ENCODE data around the gene ERICH3.

The ERICH3 gene

GRCh38 chr1:74586253-74586897 lies 87.2 kb downstream of the ERICH3 start:
- no peak for TF ChIP-seq CTCF (conservative IDR thresholded peaks at IDR 0.05; ENCODE audit: low read depth)
- no peak overlapping the region for H3K27ac ChIP-seq
- no peak for DNase-seq (ENCODE audit: low spot score)
- POLR2A ChIA-PET (ENCODE audit: low non-redundant PET), result no interaction called here
- CTCF ChIA-PET, result interaction anchor here (0.6 kb wide), 1 partner anchor 1800 kb away, joined by 6 read pairs; no protein-coding TSS in a partner anchor

DNA sequence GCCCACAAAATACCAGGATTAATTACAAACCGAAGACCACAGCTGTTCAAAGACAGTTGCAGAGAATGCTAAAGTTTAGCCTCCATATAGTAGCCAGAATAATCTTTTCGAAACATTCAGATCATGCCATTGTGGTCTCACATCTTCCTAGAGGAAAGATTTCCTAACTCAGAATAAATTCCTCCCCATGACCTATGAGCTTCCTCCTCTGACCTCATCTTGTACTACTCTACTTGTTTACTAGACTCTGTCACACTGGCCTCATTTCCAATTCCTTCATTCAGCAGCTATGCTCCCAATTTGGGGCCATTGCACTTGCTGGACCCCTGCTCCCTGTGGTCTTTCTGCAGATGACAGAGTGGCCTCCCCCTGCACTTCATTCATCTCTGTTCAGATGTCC lies 89.4 kb downstream of the ERICH3 start:
- H3K27ac ChIP-seq, result no peak overlapping the region
- ChIA-PET POLR2A (ENCODE audit: low non-redundant PET) (no interaction called here), CTCF (no interaction called here)
- no peak for TF ChIP-seq CTCF (conservative IDR thresholded peaks at IDR 0.05; ENCODE audit: low read depth)
- no peak for DNase-seq (ENCODE audit: low spot score)

- POLR2A ChIA-PET (ENCODE audit: low non-redundant PET), result no interaction called here
- no peak overlapping the region for H3K27ac ChIP-seq
- no peak for TF ChIP-seq CTCF (conservative IDR thresholded peaks at IDR 0.05; ENCODE audit: low read depth)
- DNase-seq (ENCODE audit: low spot score), result no peak
- CTCF ChIA-PET, result no interaction called here
Measured at GRCh38 chr1:74583397-74583796, 90.2 kb downstream of the ERICH3 start.

GRCh38 chr1:74579425-74579824 lies 94.2 kb downstream of the ERICH3 start:
- TF ChIP-seq CTCF (conservative IDR thresholded peaks at IDR 0.05; ENCODE audit: low read depth), result no peak
- POLR2A ChIA-PET (ENCODE audit: low non-redundant PET), result no interaction called here
- CTCF ChIA-PET, result interaction anchor here (0.5 to 0.6 kb wide), 2 partner anchors 451 to 799 kb away, joined by 3 to 4 read pairs; no protein-coding TSS in a partner anchor
- DNase-seq (ENCODE audit: low spot score), result no peak
- H3K27ac ChIP-seq, result no peak overlapping the region

DNA sequence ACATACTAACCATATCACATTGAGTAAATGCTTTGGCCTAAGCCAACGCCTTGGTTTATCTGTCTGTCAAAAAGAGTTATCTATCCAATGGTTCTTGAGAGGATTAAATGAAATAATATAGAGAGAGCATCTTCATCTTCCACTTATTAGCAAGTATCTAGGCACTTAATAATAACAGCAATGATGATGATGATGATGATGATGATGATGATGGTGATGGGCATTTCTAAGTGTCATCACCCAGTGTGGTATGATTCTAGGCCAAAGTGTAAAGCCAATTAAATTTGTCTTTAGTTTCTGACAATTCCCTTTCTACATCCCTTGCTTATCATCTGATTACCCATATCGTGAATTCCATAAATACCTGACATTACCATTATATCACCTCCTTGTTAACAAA lies 95.5 kb downstream of the ERICH3 start:
- POLR2A ChIA-PET (ENCODE audit: low non-redundant PET), result no interaction called here

DNA sequence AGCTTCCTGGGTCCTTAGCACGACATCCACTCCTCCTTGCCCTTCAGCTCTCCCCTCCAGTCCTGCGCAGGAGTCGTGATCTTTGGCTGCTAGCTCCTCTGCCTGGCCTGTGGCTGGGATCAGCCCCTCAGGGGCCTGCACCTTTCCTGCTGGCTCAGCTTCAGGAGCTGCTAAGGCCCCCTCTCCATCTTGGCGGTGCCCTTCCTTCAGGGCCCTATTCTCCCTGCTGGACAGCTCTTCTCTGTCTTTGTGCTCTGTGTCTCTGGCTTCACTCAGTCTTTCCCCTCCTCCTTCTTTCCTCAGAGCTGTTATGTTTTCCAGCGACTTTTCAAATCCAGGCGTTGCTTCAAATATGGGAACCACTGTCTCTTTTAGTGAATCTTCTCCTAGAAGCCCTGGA lies 101.7 kb downstream of the ERICH3 start:
- H3K27ac ChIP-seq, result no peak overlapping the region
- DNase-seq (ENCODE audit: low spot score), result no peak
- no peak for TF ChIP-seq CTCF (conservative IDR thresholded peaks at IDR 0.05; ENCODE audit: low read depth)
- POLR2A ChIA-PET (ENCODE audit: low non-redundant PET), result no interaction called here
- CTCF ChIA-PET, result no interaction called here

More for the DNA sequence above, 95.5 kb downstream of the ERICH3 start:
- CTCF ChIA-PET, result no interaction called here
- H3K27ac ChIP-seq, result no peak overlapping the region
- no peak for TF ChIP-seq CTCF (conservative IDR thresholded peaks at IDR 0.05; ENCODE audit: low read depth)
- DNase-seq (ENCODE audit: low spot score), result no peak

DNA sequence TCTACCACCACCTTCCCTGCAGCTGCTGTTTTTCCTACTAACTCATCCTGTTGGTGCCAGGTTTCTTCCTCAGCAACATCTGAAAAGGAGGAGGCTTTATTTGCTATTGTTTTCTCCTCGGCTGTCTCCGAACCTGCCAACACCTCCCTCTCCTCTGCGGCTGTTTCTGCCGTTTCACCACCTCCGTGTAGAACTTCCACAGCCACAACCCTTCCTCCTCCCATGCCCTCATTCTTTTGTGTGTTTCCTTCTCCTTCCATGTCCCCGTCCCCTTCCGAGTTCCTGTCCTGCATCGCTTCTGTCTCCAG lies 102.1 kb downstream of the ERICH3 start:
- no peak overlapping the region for H3K27ac ChIP-seq
- POLR2A ChIA-PET (ENCODE audit: low non-redundant PET), result no interaction called here
- no peak for TF ChIP-seq CTCF (conservative IDR thresholded peaks at IDR 0.05; ENCODE audit: low read depth)
- CTCF ChIA-PET, result no interaction called here
- DNase-seq (ENCODE audit: low spot score), result no peak

Measured in RWPE1 (cell line).